ENCODE data around the gene AIPL1.

Gene AIPL1

GRCh38 chr17:6381526-6382465 is 53.1 kb downstream of the AIPL1 start:
- DNase-seq (ENCODE audit: low read depth), result peak; percentile 28
- TF ChIP-seq, protein P1, sequence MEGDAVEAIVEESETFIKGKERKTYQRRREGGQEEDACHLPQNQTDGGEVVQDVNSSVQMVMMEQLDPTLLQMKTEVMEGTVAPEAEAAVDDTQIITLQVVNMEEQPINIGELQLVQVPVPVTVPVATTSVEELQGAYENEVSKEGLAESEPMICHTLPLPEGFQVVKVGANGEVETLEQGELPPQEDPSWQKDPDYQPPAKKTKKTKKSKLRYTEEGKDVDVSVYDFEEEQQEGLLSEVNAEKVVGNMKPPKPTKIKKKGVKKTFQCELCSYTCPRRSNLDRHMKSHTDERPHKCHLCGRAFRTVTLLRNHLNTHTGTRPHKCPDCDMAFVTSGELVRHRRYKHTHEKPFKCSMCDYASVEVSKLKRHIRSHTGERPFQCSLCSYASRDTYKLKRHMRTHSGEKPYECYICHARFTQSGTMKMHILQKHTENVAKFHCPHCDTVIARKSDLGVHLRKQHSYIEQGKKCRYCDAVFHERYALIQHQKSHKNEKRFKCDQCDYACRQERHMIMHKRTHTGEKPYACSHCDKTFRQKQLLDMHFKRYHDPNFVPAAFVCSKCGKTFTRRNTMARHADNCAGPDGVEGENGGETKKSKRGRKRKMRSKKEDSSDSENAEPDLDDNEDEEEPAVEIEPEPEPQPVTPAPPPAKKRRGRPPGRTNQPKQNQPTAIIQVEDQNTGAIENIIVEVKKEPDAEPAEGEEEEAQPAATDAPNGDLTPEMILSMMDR (IDR thresholded peaks at IDR 0.05; ENCODE audit: low read depth, low read length), result no peak
- TF ChIP-seq MYC (IDR thresholded peaks at IDR 0.05; ENCODE audit: low read depth, low read length) (no peak), POLR2A (IDR thresholded peaks at IDR 0.05; ENCODE audit: extremely low read depth, insufficient read length) (no peak), MAX (IDR thresholded peaks at IDR 0.05; ENCODE audit: low read depth, low read length) (no peak)
- H3K4me3 ChIP-seq (ENCODE audit: low read depth, low read length), result no peak overlapping the region

- H3K4me3 ChIP-seq (ENCODE audit: low read depth, low read length), result no peak overlapping the region
- TF ChIP-seq POLR2A (IDR thresholded peaks at IDR 0.05; ENCODE audit: extremely low read depth, insufficient read length) (no peak), MYC (IDR thresholded peaks at IDR 0.05; ENCODE audit: low read depth, low read length) (no peak), MAX (IDR thresholded peaks at IDR 0.05; ENCODE audit: low read depth, low read length) (no peak)
- TF ChIP-seq, protein P1 (IDR thresholded peaks at IDR 0.05; ENCODE audit: low read depth, low read length), result no peak
- DNase-seq (ENCODE audit: low read depth), result no peak
Observed at GRCh38 chr17:6380915-6381438, 53.9 kb downstream of the AIPL1 start.

- no peak overlapping the region for H3K4me3 ChIP-seq (ENCODE audit: low read depth, low read length)
- TF ChIP-seq MYC (IDR thresholded peaks at IDR 0.05; ENCODE audit: low read depth, low read length) (no peak), MAX (IDR thresholded peaks at IDR 0.05; ENCODE audit: low read depth, low read length) (no peak), POLR2A (IDR thresholded peaks at IDR 0.05; ENCODE audit: extremely low read depth, insufficient read length) (no peak)
- TF ChIP-seq, protein P1 (IDR thresholded peaks at IDR 0.05; ENCODE audit: low read depth, low read length), result no peak
- no peak for DNase-seq (ENCODE audit: low read depth)
Observed at GRCh38 chr17:6377906-6378305, 57.0 kb downstream of the AIPL1 start.

DNA sequence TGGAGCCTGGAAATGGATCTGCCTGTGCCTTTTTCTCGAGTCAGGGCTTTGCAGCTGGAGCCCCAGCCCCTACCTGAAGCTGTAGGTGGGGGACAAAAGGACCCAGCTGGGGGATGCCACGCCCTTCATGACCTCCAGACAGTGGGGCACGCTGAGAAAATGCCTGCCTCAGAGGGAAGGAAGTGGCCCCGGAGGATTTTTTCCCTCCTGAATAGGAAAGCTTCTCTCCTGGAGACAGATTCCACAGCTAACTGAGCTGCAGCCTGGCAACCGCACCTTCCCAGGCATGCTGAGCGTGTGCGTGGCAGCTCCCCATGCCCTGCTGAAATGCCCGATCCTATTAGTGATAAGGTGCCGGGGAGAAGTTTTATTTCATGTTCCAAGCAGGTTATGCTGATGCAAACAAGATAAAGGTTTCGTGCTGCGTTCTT is 58.0 kb downstream of the AIPL1 start:
- TF ChIP-seq MYC (IDR thresholded peaks at IDR 0.05; ENCODE audit: low read depth, low read length), result no peak
- H3K4me3 ChIP-seq (ENCODE audit: low read depth, low read length), result no peak overlapping the region
- DNase-seq (ENCODE audit: low read depth), result no peak

DNA sequence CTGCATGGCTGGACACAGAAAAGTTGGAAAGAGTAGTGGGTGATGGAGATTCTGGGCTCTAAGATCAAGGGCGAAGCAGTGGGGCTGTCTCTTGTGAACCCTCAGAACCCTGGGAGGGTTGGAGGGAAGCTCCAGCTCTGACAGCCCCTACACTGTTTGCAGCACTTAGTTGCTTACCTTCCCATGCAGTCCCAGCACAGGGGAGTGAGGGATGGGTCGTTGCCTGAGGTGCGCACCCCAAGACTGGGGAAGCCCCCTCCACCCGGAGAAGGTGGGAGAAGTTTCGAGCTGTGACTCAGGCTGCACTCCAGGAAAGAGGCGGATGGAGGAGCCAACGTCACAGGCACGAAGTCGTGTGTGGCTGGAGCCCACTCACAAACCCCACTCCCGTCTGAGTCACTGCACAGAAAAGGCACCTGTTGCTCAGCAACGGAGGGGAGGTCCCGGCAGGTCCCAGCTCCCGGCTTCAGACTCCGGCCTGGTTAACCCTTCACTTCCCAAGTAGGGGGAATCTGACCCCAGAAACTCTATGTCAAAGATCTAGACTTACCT is 60.1 kb downstream of the AIPL1 start:
- H3K4me3 ChIP-seq (ENCODE audit: low read depth, low read length), result no peak overlapping the region
- TF ChIP-seq MAX (IDR thresholded peaks at IDR 0.05; ENCODE audit: low read depth, low read length), result no peak
- TF ChIP-seq MYC (IDR thresholded peaks at IDR 0.05; ENCODE audit: low read depth, low read length), result no peak
- TF ChIP-seq, protein P1 (IDR thresholded peaks at IDR 0.05; ENCODE audit: low read depth, low read length), result no peak
- TF ChIP-seq POLR2A (IDR thresholded peaks at IDR 0.05; ENCODE audit: extremely low read depth, insufficient read length), result no peak
- no peak for DNase-seq (ENCODE audit: low read depth)

DNA sequence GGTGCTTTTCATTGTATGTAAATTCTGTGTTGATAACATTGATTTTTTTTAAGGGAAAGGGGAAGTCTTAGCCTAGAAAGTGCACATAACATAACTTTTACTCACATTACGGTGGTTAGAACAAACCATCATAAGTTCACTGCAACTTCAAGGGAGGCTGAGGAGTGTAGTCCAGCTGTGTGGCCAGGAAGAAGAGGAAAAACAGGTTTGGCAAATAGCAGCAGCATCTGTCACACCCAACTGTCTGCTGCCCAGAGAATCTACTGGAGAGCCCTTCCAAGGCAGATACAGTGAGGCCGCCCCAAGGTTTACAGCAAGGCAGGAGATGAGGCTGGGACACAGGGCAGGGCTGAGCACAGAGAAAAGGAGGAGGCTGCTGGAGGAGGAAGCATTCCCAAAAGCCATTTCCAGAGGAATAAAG is 60.6 kb downstream of the AIPL1 start:
- TF ChIP-seq MYC (IDR thresholded peaks at IDR 0.05; ENCODE audit: low read depth, low read length) (no peak), POLR2A (IDR thresholded peaks at IDR 0.05; ENCODE audit: extremely low read depth, insufficient read length) (no peak), MAX (IDR thresholded peaks at IDR 0.05; ENCODE audit: low read depth, low read length) (no peak)
- TF ChIP-seq, protein P1 (IDR thresholded peaks at IDR 0.05; ENCODE audit: low read depth, low read length), result no peak
- H3K4me3 ChIP-seq (ENCODE audit: low read depth, low read length), result no peak overlapping the region
- DNase-seq (ENCODE audit: low read depth), result no peak
